Choroid plexus epithelial cell (primary cell): ENCODE results near the gene UBL4B.

Experiments
- DNase-seq: peaks from one replicate; pipeline ENCODE4 v3.0.0-alpha.2; 2010; ENCODE audit warnings: low read depth
- H3K4me3 ChIP-seq: 2 replicates; pipeline ENCODE4 v1.5.1; 2011; ENCODE audit warnings: low read depth, mild to moderate bottlenecking, control low read depth, low read length, moderate library complexity
- CTCF ChIP-seq: conservative IDR thresholded peaks from 2 replicates; pipeline ENCODE4 v1.5.1; 2011; ENCODE audit warnings: low read depth, mild to moderate bottlenecking, control low read depth, inconsistent platforms, low read length, moderate library complexity

The UBL4B gene

GRCh38 chr1:110102081-110102480, 10.2 kb upstream of the UBL4B start:
- no peak overlapping the region for H3K4me3 ChIP-seq
- peak; percentile 32 for DNase-seq
- TF ChIP-seq CTCF = no peak

- peak; percentile 92 for TF ChIP-seq CTCF
- DNase-seq = peak; percentile 84
- H3K4me3 ChIP-seq = no peak overlapping the region
Observed at GRCh38 chr1:110106013-110106941, 6.0 kb upstream of the UBL4B start.

- no peak overlapping the region for H3K4me3 ChIP-seq
- no peak for TF ChIP-seq CTCF
- no peak for DNase-seq
Observed at GRCh38 chr1:110107867-110108469, 4.3 kb upstream of the UBL4B start.

GRCh38 chr1:110111081-110111480, 1.2 kb upstream of the UBL4B start:
- H3K4me3 ChIP-seq = no peak overlapping the region
- DNase-seq = no peak
- TF ChIP-seq CTCF = no peak

GRCh38 chr1:110112656-110113055, 413 bp downstream of the UBL4B start:
- no peak for TF ChIP-seq CTCF
- no peak overlapping the region for H3K4me3 ChIP-seq
- no peak for DNase-seq

- no peak for DNase-seq
- no peak overlapping the region for H3K4me3 ChIP-seq
- no peak for TF ChIP-seq CTCF
Observed at GRCh38 chr1:110113551-110113950, 1.3 kb downstream of the UBL4B start.
